ENCODE data around the gene ALG9. TPM values are rescaled to one million over a fixed set of nuclear protein-coding genes. Genes with fewer than 3 reads are reported as not detected.
A peak's percentile ranks its signal among the peaks of the same experiment; 100 is the strongest.

The ALG9 gene
- total and polyA plus RNA-seq, 2 donors (not counting 1 experiment from before 2014, with no cell fraction given), result 30.9 to 43.8 TPM

DNA sequence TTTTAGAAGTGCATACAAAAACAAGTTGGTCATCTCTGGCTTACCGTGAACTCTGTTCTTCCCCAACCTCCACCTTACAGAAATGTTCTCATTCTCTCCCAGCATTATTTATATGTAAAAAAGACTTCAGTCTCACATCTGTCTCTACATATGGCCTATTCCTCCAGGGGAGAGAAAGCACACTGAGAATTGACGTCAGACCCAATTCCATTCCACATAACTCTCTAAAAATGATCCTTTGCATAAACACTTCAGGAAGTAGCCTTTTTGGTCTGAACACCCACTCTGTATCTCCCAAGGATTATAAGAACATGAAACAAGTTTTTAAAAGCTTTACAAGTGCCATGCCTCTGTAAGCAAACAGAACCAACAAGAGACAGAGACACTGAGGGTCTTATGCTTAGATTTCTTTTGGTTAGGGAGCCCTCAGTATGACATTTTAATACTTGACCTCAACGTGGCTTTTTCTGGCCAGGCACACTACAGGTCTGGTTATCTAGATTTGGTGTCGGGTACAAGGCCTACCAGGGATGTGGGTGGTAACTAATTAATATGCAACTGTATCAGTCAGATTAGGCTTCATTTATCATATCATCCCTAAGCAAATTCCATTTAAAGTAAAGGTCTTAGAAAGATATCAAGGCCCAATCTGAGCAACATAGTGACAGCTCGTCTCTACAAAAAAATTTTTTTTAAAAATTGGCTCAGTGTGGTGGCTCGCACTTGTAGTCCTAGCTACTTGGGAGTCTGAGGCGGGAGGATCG lies 56.6 kb downstream of the ALG9 start:
- peaks cover 7% of the 10 kb centered on the region for H3K4me1 ChIP-seq (ENCODE audit: control insufficient read depth, extremely low read depth, insufficient read depth, low read length)
- no peak overlapping the region for H2AFZ ChIP-seq (ENCODE audit: low read length)
- H3K27ac ChIP-seq (ENCODE audit: insufficient read depth, low read length), result peak overlapping the region; percentile 47
- DNase-seq (ENCODE audit: low read depth in 2 of 2), result peak; percentile 70 to 72
- no peaks in the 10 kb centered on the region for H3K27me3 ChIP-seq (ENCODE audit: control insufficient read depth, insufficient read depth, low read length)
- H3K9ac ChIP-seq (ENCODE audit: insufficient read depth, low read length), result no peak overlapping the region
- H3K36me3 ChIP-seq (ENCODE audit: control insufficient read depth, insufficient read depth, low read length), result no peaks in the 10 kb centered on the region
- H3K9me3 ChIP-seq (ENCODE audit: control insufficient read depth, insufficient read depth, low read depth, low read length), result no peaks in the 10 kb centered on the region
- H3K79me2 ChIP-seq (ENCODE audit: control insufficient read depth, insufficient read depth, low read length), result no peaks in the 10 kb centered on the region
- H3K4me3 ChIP-seq (replicated peaks in 1 of 4; ENCODE audit: control extremely low read depth in 1 of 4, insufficient read depth in 1 of 4, low read depth in 3 of 4, low read length in 4 of 4), result no peak overlapping the region
- no peak for TF ChIP-seq EZH2 (IDR thresholded peaks at IDR 0.05; ENCODE audit: low read length, missing control alignments)
- TF ChIP-seq, protein P1, sequence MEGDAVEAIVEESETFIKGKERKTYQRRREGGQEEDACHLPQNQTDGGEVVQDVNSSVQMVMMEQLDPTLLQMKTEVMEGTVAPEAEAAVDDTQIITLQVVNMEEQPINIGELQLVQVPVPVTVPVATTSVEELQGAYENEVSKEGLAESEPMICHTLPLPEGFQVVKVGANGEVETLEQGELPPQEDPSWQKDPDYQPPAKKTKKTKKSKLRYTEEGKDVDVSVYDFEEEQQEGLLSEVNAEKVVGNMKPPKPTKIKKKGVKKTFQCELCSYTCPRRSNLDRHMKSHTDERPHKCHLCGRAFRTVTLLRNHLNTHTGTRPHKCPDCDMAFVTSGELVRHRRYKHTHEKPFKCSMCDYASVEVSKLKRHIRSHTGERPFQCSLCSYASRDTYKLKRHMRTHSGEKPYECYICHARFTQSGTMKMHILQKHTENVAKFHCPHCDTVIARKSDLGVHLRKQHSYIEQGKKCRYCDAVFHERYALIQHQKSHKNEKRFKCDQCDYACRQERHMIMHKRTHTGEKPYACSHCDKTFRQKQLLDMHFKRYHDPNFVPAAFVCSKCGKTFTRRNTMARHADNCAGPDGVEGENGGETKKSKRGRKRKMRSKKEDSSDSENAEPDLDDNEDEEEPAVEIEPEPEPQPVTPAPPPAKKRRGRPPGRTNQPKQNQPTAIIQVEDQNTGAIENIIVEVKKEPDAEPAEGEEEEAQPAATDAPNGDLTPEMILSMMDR (conservative IDR thresholded peaks at IDR 0.05 in 1 of 2, IDR thresholded peaks at IDR 0.05 in 1 of 2; ENCODE audit: low read depth in 1 of 2, low read length in 2 of 2), result no peak
- no peak overlapping the region for H3K4me2 ChIP-seq (ENCODE audit: extremely low read depth, insufficient read depth, low read length)
- H4K20me1 ChIP-seq (ENCODE audit: control insufficient read depth, extremely low read depth, insufficient read depth, low read length), result no peaks in the 10 kb centered on the region

GRCh38 chr11:111814106-111814505 lies 57.3 kb downstream of the ALG9 start:
- Histone ChIP-seq H3K27me3 (ENCODE audit: control insufficient read depth, insufficient read depth, low read length) (no peaks in the 10 kb centered on the region), H3K79me2 (ENCODE audit: control insufficient read depth, insufficient read depth, low read length) (no peaks in the 10 kb centered on the region), H3K4me2 (ENCODE audit: extremely low read depth, insufficient read depth, low read length) (no peak overlapping the region), H3K36me3 (ENCODE audit: control insufficient read depth, insufficient read depth, low read length) (no peaks in the 10 kb centered on the region), H3K4me1 (ENCODE audit: control insufficient read depth, extremely low read depth, insufficient read depth, low read length) (peaks cover 4% of the 10 kb centered on the region), H2AFZ (ENCODE audit: low read length) (no peak overlapping the region), H4K20me1 (ENCODE audit: control insufficient read depth, extremely low read depth, insufficient read depth, low read length) (no peaks in the 10 kb centered on the region), H3K9me3 (ENCODE audit: control insufficient read depth, insufficient read depth, low read depth, low read length) (no peaks in the 10 kb centered on the region), H3K4me3 (replicated peaks in 1 of 4; ENCODE audit: control extremely low read depth in 1 of 4, insufficient read depth in 1 of 4, low read depth in 3 of 4, low read length in 4 of 4) (no peak overlapping the region), H3K27ac (ENCODE audit: insufficient read depth, low read length) (no peak overlapping the region), H3K9ac (ENCODE audit: insufficient read depth, low read length) (no peak overlapping the region)
- TF ChIP-seq EZH2 (IDR thresholded peaks at IDR 0.05; ENCODE audit: low read length, missing control alignments), result no peak
- TF ChIP-seq, protein P1 (conservative IDR thresholded peaks at IDR 0.05 in 1 of 2, IDR thresholded peaks at IDR 0.05 in 1 of 2; ENCODE audit: low read depth in 1 of 2, low read length in 2 of 2), result no peak
- no peak for DNase-seq (ENCODE audit: low read depth in 2 of 2)

DNA sequence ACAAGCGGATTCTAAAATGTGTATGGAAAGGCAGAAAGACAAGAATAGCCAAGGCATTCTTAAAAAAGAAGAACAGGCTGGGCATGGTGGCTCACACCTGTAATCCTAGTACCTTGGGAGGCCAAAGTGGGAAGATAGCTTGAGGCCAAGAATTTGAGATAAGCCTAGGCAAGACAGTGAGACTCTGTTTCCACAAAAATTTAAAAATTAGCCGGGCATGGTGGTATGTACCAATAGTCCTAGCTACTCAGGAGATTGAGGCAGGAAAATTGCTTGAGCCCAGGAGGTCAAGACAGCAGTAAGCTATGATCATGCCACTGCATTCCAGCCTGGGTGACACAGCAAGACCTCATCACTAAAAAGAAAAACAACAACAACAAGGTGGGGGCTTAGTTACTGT lies 59.2 kb downstream of the ALG9 start:
- Histone ChIP-seq H3K9ac (ENCODE audit: insufficient read depth, low read length) (no peak overlapping the region), H3K4me3 (replicated peaks in 1 of 4; ENCODE audit: control extremely low read depth in 1 of 4, insufficient read depth in 1 of 4, low read depth in 3 of 4, low read length in 4 of 4) (no peak overlapping the region), H3K4me2 (ENCODE audit: extremely low read depth, insufficient read depth, low read length) (no peak overlapping the region), H4K20me1 (ENCODE audit: control insufficient read depth, extremely low read depth, insufficient read depth, low read length) (no peaks in the 10 kb centered on the region), H3K36me3 (ENCODE audit: control insufficient read depth, insufficient read depth, low read length) (no peaks in the 10 kb centered on the region), H2AFZ (ENCODE audit: low read length) (no peak overlapping the region), H3K79me2 (ENCODE audit: control insufficient read depth, insufficient read depth, low read length) (no peaks in the 10 kb centered on the region), H3K27ac (ENCODE audit: insufficient read depth, low read length) (no peak overlapping the region), H3K4me1 (ENCODE audit: control insufficient read depth, extremely low read depth, insufficient read depth, low read length) (no peaks in the 10 kb centered on the region), H3K27me3 (ENCODE audit: control insufficient read depth, insufficient read depth, low read length) (no peaks in the 10 kb centered on the region), H3K9me3 (ENCODE audit: control insufficient read depth, insufficient read depth, low read depth, low read length) (no peaks in the 10 kb centered on the region)
- DNase-seq (ENCODE audit: low read depth in 2 of 2), result no peak
- TF ChIP-seq, protein P1 (conservative IDR thresholded peaks at IDR 0.05 in 1 of 2, IDR thresholded peaks at IDR 0.05 in 1 of 2; ENCODE audit: low read depth in 1 of 2, low read length in 2 of 2), result no peak
- no peak for TF ChIP-seq EZH2 (IDR thresholded peaks at IDR 0.05; ENCODE audit: low read length, missing control alignments)
